Inflammatory macrophage (primary cell): ENCODE data around the gene AFF3.

Experiments used
- DNase-seq, 2 donors: peaks; one replicate each; pipeline ENCODE4 v3.0.0-alpha.2; 2020 to 2022

AFF3 gene

DNA sequence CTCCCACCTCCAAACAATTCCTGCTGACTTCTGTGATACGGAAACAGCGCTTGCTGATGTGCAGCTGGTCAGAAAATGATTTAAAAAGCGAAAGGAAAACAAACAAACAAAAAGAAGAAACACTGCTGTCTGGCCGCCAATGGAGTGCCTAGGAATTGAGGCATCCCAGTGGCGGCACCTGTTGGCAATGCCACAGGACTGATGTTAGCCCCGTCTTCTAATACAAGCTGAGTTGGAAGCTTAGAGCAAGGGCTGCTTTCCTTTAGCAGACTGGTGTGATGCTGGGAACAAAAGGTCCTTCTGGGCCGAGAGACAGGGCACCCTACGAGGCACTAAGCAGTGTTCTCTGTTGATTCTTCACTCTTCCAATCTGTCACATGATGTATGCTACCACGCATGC, 489.0 kb downstream of the AFF3 start:
- DNase-seq: no peak

DNA sequence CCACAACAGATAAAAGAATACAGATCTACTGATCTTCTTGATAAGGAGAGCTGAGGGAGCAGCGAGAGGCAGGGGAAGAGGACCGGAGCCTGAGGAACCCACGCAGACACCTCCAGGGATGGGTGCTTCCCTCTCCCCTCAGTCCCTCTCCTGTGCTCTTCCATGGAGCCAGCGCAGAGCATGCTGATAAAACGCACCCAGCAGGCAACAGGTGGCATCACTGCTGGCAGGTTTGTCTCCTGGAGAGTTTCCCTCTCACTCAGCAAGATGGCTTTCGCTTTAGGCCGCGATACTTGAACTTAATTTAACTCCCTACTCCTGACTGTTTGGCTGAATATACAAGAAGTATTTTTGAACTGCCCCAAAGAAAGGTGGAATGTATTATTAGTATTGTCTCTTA, 489.5 kb downstream of the AFF3 start:
- no peak for DNase-seq

DNA sequence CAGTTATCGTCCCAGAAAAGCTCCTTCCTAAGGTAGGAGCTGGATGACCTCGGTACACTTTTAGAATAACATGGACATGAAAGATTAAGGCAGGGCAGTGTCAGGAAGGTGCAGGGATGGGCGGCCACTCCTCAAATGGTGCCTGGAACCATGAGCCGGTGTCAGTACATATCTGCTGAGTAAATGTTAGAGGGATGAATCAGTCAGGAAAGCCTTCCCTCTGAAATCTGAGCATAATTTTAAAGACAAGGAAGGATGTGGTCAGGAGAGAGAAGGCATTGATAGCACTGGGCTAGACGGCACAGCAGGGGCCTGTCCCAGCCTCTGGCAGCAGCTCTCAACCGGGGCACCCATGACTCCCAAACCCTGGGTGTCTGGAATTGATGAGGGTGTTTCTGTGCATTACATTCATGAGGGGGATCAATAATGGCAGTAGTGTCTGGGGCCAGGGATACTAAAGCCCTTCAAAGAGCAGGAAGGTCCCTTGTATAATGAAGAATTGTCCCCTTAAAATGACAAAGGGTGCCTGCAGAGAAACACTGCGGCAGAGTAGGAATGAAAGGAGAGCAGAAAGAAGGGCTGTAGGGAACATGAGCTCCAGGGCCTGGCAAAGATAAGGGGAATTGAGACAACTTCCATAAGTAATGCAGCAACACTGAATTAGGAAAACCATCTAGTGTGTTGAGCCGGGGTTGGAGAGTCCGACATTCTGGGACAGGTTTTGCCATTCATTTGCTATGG, 490.3 kb downstream of the AFF3 start:
- DNase-seq: no peak

DNA sequence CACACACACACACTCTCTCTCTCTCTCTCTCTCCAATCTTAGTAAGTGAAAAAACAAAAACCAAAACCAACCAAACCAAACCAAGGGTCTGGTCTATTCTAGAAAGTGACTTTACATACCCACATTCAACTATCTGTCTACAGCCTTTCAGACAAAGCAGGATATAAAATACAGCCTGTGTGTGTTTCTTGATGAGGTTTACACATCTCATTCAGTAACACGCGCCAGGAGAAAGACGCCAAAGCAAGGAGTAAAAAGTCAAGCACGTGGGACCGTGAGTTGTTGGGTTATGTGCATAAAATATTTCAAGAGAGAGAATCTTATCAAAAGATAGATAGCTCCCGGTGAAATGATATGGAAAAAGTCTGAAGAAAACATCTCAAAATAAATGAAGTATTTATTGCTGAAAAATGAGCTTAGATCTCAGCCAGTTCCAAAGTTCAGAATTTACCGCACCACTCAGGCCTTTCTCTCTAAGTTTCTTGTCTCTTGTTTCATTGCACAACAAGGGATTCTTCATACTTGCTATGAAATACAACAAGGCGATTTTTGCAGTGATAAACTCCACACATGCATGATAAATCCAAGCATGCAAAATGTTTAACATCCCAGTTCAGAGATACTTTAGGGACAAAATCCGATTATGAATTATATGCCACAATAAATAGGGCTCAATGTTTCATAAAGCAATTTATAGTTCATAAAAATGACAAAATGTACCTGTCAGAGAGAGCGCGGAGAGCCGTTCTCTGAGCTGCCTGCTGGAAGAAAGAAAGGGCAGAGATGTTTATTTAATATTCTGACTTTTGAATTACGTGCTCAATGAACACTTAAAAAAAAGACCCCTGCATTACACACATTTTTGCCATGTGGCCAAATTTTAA, 493.2 kb downstream of the AFF3 start:
- no peak for DNase-seq

DNA sequence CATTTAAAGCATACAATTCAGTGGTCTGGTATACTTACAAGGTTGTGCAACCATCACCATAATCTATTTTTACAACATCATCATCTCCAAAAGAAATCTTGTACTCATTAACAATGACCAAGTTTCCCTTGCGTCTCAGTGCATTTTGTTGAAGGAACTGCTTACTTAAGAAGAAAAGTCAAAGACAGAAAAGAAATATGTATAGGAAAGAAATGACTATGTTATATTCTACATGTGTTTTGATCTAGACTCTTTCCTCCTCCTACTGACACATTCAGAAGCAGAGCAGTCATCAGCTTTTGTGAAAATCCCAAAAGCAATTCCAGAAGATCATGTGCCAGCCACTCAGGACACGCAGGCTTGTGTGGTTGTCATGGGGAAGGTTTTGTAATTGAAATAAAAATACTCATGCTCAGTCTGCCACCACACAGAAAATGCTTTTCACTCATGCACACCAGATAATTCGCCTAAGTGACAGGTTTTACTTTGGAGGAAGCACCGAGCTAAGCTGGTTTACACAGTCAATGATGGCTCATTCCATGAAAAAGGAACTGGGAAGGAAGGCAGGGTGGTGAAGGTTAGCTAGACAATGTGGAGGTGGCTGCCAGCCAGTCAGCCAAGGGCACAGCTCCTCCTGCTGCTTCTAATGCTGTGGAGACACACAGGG, 494.1 kb downstream of the AFF3 start:
- peak; percentile 17 to 36 for DNase-seq

DNA sequence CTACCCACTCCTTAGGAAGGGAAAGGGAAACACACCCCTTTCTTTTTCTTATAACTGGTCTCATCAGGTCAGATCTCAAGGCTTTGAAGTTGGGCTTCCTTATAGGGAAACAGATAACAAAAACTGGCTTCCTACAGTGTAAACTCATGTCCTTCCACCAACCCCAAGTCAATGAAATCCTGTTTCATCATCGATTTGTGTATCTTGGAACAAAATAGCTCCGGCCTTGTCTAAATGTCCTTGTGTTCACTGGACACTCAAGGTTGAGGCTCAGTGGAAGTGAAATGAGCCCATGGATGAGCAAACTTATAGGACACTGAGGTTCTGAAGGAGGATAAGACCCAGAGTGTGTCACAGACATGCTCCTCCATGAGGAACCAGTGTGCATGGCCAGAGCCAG, 496.4 kb downstream of the AFF3 start:
- no peak for DNase-seq

DNA sequence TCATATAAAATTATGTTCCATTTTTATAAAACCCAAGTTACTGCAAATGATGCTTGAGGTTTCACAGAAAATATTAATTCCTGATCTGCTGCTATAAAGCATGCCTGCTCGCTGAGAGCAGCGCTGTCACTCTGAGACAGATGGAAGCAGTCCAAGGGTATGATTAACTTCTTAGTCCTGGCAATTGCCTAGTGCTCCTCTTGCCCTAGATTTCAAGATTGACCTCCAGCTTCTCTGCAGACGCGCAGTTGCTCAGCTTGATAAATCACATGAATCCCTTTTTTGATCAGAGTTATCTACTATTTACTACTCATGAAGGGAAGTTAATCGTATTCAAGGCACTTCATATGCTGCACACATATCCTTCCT, 498.0 kb downstream of the AFF3 start:
- no peak for DNase-seq

DNA sequence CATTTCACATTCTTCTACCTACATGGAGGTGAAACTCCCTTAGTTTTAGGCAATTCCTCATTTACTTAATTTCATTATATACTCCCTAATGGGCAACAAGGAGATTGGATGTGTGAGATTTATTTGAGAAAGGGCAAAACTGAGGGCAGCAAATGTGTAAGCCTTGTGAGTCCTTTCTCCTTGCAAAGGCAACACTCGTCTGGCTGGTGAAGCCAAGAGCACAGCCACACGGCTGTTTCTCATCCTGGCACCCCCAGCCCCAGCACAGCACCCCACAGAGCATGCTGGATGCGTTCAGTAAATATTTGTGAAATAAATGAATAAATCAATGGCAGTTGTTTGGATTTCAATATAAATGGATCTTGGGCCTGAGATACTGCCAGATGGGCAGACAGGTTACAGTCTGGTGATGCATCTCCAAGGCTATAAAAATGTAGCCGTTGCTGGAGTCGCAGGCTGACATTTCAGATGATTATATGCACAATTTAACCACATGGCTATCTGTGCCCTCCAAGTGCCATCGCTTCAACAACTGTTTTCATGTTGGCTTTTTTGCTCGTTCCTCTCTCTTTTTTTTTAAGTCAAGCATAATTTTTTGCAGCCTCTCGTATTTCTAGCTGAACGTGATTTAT, 498.5 kb downstream of the AFF3 start:
- no peak for DNase-seq

DNA sequence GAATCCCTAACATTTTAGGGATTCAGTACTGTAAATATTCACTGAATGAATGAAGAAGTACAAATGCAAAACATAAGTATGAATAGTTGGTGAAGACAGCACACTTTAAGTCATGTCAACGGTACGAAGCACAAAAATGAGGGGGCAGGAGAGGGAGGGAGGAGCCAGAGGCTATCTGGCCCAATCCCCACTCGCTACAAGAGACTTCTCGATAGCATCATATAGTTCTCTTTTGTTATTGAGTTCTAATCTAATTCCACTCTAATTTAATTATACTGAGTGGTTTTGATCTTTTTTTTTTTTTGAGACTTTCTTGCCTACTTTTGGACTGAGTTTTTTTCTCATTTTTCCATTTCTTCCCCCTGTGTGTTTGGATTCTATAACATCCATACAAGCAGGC, 500.4 kb downstream of the AFF3 start:
- no peak for DNase-seq

DNA sequence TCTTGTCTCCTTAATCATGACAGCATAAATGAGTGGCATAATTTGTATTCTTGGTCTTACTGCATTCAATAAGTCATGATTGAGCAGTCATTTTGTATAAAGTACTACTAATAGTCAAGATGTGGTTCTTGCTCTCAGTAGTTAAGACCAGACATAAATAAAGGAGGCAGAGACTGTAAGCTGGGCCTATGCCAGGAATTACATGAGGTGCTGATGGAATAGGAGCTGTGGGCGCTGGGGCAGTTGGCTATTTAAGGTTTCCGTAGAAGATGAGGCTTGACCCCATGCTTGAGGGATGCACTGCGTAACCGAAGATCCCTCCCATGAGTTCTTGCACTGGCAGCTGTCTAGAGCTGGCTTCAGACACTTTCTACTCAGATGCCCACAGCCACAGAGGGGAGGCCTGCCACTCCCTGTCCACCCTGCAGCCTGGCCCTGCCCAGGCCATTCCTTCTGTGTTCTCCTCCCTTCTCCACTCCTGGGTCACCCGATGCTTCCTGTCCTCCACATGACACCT, 501.7 kb downstream of the AFF3 start:
- no peak for DNase-seq

DNA sequence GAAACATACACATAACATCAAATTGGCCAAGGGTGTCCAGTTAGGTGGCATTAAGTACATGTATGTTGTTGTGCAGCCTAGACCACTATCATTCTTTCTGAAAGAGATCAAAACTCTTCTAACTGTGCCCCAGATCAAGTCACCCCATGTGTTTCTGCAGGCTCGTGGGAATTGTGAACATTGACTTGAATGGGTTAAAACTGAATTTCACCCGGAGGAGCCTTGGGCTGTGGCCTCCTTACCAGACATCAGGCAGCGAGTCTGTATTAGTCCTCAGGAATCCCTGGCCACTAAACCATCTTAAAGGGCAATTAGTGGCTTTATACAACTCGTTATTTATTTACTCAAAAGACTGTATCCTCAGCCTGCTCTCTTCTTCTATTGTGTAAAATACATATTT, 503.6 kb downstream of the AFF3 start:
- no peak for DNase-seq

DNA sequence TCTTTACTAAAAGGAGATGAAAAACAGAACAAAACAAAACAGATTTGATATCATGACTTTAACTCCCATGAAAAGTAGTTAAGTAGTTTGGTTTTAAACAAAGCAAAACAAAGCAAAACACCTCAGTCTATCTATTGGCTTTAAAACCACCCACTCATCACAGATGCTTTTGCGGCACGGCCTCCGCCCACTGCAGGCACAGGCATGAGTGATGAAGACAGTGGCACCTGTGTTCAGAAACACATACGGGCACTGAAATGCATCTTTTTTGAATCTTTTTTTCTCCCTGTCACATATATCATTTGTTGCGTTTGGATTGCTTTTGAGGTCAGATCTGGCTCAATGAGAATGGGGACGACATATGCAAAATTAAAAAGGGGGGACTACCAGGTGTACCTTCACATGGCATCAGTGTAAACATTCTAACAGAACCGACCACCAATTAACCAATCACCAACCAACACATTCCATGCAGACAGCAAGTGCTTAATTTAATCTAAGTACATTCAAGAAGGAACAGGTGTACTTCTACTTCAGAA, 505.2 kb downstream of the AFF3 start:
- no peak for DNase-seq

DNA sequence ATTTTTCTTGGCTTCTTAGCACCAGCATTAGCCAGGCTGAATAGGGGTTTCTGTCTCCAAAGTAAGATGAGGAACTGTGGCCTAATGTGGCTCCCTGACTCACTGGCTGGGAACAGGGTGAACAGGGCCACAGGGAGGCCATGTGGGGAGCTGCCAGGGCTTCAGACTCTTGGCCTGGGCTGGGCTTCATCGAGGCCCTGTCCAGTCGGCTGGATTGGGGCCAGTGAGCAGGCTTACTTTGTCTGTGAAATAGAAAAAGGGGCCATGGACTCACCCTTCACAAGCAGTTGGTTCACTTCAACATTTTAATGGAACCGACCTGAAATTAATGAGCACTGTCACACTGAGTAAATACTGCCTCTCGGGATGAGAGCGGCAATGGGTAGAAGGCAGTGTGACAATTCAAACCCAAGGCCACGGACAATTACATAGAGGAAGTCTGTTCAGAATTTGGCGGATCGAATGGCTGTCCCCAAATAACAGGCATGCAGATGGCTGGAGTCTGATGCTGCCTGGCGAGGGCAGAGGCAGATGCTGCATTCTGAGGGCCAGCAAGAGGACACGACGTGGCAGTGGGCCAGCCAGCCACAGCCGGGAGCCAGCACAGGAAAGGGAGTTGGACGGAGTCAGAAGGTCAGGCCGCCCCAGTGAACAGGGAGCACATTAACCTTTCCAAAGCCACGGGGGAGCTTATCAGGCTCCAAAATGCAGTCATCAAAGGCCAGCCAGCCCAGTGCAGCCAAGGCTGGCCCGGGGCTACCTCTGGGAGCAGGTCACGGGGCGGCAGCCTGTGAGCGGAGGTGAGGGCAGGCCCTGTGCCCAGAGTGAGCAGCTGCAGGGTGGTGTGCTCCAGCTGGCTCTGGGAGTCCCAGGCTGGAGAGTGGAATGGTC, 506.0 kb downstream of the AFF3 start:
- no peak for DNase-seq

DNA sequence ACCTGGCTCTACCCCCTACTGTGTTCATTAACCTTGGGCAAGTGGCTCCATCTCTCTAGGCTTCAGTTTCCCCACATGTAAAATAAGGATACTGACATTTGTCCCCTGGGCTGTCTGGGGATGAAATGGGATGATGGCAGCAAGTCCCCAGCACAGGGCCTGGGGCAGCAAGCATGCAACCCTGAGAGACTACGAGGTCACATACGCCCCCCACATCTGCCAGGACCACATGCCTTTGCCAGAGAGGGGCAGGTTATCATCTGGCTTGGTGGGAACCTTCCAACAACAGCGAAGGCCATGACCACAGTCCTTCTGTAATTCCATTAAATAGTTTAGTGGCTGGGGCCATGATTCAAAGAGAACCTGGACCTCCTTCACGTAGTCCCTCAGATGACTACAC, 506.7 kb downstream of the AFF3 start:
- no peak for DNase-seq

DNA sequence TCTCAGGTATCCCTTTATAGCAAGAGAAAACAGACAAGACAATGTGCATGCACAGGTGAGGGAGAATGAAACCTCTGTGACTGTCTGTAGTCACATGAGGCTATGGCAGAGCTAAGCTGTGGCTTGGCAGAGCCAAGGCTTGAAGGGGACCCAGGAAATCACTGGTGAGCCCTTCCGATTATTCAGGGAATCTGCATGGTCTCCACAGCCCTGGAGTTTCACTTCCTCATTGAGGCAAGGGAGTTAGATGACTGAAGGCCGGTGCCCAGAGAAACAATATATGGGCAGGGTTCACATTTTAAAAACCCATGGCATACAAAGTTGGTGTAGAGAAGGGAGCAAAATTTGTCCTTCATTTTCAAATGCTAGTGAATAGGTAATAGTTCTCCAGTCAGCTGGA, 508.2 kb downstream of the AFF3 start:
- DNase-seq: peak in 1 of 2 donors; percentile 4

DNA sequence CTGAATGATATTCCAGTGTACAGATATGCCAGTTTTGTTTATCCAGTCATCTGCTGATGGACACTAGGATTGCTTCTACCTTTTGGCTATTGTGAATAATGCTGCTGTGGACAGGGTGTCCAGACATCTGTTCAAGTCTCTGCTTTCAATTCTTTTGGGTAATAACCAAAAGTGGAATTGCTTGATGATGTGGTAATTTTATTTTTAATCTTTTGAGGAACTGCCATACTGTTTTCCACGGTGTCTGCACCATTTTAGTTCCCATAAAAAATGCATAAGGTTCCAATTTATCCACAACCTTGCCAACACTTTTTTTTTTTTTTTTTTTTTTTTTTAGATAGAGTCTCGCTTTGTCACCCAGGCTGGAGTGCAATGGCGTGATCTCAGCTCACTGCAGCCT, 510.7 kb downstream of the AFF3 start:
- no peak for DNase-seq

DNA sequence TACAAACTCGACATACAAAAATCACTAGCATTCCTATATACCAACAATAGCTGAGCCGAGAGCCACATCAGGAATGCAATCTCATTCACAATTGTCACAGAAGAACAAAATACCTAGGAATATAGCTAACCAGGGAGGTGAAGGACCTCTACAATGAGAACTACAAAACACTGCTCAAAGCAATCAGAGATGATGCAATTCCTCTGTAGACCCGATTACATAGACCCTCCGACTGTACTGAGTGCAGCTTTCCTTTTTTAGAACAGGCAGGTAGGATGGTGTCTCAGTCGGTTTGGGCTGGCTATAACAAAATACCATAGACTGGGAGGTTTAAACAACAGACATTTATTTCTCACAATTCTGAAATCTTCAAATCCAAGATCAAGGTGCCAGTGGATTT, 513.1 kb downstream of the AFF3 start:
- DNase-seq: no peak

DNA sequence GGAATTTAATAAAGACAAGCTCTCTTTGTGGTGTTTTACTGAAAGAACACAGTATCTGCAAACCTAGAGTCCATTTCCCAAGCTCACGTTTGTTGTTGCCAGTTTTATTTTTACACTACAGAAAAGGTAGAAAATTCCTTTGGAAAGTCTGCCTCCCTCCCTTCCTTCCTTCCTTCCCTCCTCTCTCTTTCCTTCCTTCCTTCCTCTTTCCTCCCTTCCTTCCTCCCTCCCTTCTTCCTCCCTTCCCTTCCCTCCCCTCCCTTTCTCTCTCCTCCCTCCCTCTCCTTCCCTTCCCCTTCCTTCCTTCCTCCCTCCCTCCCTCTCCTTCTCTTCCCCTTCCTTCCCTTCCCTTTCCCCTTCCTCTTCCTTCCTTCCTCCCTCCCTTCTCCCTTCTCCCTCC, 516.2 kb downstream of the AFF3 start:
- DNase-seq: no peak

DNA sequence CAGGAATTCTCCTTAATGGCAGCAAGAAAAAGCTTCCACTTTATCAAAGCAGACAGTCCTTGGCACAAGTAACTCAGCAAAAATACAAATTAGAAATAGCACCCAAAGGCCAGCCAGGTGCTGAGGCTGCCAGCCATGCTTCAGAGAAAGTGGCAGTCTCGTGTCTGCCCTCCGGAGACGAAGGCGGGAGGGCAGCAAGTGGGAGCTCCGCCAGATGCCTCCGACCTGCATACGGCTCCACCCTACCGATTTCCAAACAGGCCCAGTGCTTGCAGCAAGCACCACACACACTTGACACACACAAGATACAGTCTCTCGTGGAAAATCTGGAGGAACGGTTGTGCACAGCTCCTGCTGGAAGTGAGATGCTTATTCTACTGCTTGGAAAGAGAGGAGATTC, 517.7 kb downstream of the AFF3 start:
- DNase-seq: no peak

DNA sequence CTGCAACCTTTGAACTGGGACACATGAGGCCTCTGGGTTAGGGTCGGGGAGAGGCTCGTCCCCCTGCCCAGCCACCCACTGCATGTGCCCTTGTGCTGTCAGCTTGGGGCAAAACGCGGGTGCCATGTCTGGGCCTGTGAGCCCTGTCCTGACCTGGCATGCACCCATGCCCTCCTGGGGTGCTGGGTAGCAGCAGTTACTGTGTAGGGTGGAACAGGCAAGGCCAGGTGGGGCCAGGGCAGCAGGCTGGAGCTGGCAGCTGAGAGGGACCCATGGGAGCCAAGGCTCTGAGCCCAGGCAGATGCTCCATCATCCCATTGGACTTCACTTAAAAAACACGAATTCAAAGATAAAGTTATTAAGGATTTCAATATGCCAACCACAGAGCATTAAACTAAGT, 518.8 kb downstream of the AFF3 start:
- no peak for DNase-seq

DNA sequence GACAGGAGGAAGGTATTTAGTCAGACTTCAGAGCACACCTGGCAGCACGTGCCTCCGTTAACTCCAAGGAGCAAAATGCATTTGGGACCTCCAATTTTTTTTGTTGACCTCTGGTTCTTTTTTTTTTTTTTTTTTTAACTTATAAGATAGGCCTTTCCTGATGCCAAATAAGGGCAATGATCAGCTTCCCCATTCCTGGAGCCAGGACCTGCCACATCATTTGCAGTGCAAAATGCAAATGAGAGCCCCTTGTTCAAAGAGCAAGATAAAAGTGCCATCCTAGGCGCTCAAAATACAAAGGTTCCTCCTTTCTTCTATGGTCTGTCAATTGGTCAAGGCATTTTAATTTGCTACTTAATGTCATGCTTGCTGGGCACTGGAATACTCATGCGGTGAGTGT, 519.4 kb downstream of the AFF3 start:
- no peak for DNase-seq

DNA sequence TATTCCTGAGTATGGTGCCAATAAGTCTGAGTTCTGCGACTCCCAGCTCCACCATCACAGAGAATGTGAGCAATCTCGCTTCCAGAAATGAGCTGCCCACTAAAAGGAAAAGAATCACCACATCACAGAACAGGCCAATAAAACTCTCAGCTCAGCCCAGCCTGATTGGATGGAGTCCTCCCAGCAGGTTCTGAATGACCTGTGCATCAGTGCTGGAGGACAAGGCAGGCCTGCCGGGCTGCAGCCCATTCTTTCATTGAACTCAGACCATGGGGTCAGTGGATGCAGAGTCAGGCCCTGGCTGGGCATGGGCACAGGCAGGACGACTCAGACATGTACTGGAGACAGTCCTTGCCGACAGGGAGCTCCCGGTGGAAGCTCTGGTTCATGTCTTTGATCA, 519.9 kb downstream of the AFF3 start:
- no peak for DNase-seq
